SK-N-MC (cell line): ENCODE measurements around the gene NRN1L.

ENCODE experiments used
- EZH2 ChIP-seq: fragments of 200-600 bp; sonication (generic); IDR thresholded peaks from one replicate; pipeline ENCODE4 v1.6.1; 2017; ENCODE audit warnings: antibody characterized with exemption
- FOXP2 ChIP-seq: optimal IDR thresholded peaks from 2 replicates; pipeline ENCODE3; 2011; ENCODE audit warnings: mild to moderate bottlenecking, moderate library complexity; ENCODE audit not compliant: insufficient read depth; ENCODE audit errors: extremely low read length, control extremely low read depth
- POLR2AphosphoS5 ChIP-seq: IDR thresholded peaks from 2 replicates; pipeline ENCODE4 v1.6.1; 2012; ENCODE audit warnings: mild to moderate bottlenecking, low read depth, low read length, borderline replicate concordance

GRCh38 chr16:67909056-67909742 lies 24.5 kb downstream of the NRN1L start:
- TF ChIP-seq POLR2AphosphoS5 (no peak), EZH2 (no peak), FOXP2 (no peak)
